GM18909 (cell line): ENCODE measurements around the gene PLD1.
"Not testable (repeated sequence)": the region's sequence is repeated elsewhere in the genome, so short reads cannot be mapped to it uniquely, and the experiment has no call there.

Experiments used
- ATAC-seq: cut with Tn5 transposase; IDR thresholded peaks from one replicate; pipeline ENCODE4 v1.9.1; 2021; ENCODE audit warnings: mild to moderate bottlenecking; ENCODE audit not compliant: unreplicated experiment, poor library complexity

The PLD1 gene

GRCh38 chr3:171821778-171822358, 11.6 kb upstream of the PLD1 start:
- no peak for ATAC-seq

- ATAC-seq: no peak
These were observed 10.8 kb upstream of the PLD1 start for GRCh38 chr3:171821044-171821443.

GRCh38 chr3:171817074-171817800, 7.0 kb upstream of the PLD1 start:
- ATAC-seq: no peak

GRCh38 chr3:171815973-171816595, 5.8 kb upstream of the PLD1 start:
- no peak for ATAC-seq

GRCh38 chr3:171814662-171815061, 4.4 kb upstream of the PLD1 start:
- ATAC-seq: not testable (repeated sequence)

- ATAC-seq: peak; percentile 41
These were observed 3.7 kb upstream of the PLD1 start for GRCh38 chr3:171813897-171814460.

GRCh38 chr3:171813278-171813896, 3.1 kb upstream of the PLD1 start:
- ATAC-seq: no peak

- no peak for ATAC-seq
These were observed 2.5 kb upstream of the PLD1 start for GRCh38 chr3:171812811-171813210.

GRCh38 chr3:171811913-171812335, 1.6 kb upstream of the PLD1 start:
- no peak for ATAC-seq

GRCh38 chr3:171811295-171811912, 1.1 kb upstream of the PLD1 start:
- ATAC-seq: no peak

- ATAC-seq: no peak
These were observed 479 bp upstream of the PLD1 start for GRCh38 chr3:171810629-171811294.

- peak; percentile 38 for ATAC-seq
These were observed 747 bp downstream of the PLD1 start for GRCh38 chr3:171809611-171809860.

GRCh38 chr3:171807806-171808205, 2.5 kb downstream of the PLD1 start:
- ATAC-seq: no peak

- no peak for ATAC-seq
These were observed 3.1 kb downstream of the PLD1 start for GRCh38 chr3:171807129-171807675.

GRCh38 chr3:171806200-171807128, 3.8 kb downstream of the PLD1 start:
- no peak for ATAC-seq

- ATAC-seq: no peak
These were observed 4.6 kb downstream of the PLD1 start for GRCh38 chr3:171805687-171806086.

GRCh38 chr3:171804618-171805389, 5.5 kb downstream of the PLD1 start:
- no peak for ATAC-seq

- ATAC-seq: no peak
These were observed 7.2 kb downstream of the PLD1 start for GRCh38 chr3:171803044-171803443.
